Bronchial epithelial cell (primary cell): ENCODE results near the gene TGFB2. TPM values are rescaled to one million over a fixed set of nuclear protein-coding genes. Genes with fewer than 3 reads are reported as not detected.

Experiments used
- DNase-seq: peaks from one replicate; pipeline ENCODE4 v3.0.0-alpha.2; 2010; ENCODE audit warnings: low read depth
- FAIRE-seq: peaks from 2 replicates; lab custom pipeline; 2011; peaks lifted over from hg19 to GRCh38; lab: Jason Lieb, UNC
- H3K27me3 ChIP-seq: 2 replicates; pipeline ENCODE4 v1.5.1; 2011; ENCODE audit warnings: low read length; ENCODE audit not compliant: control insufficient read depth, insufficient read depth
- H3K36me3 ChIP-seq: 2 replicates; pipeline ENCODE4 v1.5.1; 2011; ENCODE audit warnings: low read length; ENCODE audit not compliant: control insufficient read depth, insufficient read depth
- H3K4me3 ChIP-seq: 2 replicates; pipeline ENCODE4 v1.5.1; 2011; ENCODE audit warnings: mild to moderate bottlenecking, low read depth, low read length, control low read depth
- CTCF ChIP-seq: IDR thresholded peaks from 2 replicates; pipeline ENCODE4 v1.5.1; 2011; ENCODE audit warnings: mild to moderate bottlenecking, moderate library complexity, low read length, control low read depth, inconsistent platforms; ENCODE audit not compliant: insufficient read depth, severe bottlenecking
- total RNA-seq: library from RNA; depleted of rRNA; stranded (reverse); fragments of >200 nt; gene quantifications from 2 replicates; pipeline ENCODE4 v1.2.1, GENCODE V29; 2014

Gene TGFB2
- total RNA-seq, 1 donor from 2014 or later: 6.1 TPM

DNA sequence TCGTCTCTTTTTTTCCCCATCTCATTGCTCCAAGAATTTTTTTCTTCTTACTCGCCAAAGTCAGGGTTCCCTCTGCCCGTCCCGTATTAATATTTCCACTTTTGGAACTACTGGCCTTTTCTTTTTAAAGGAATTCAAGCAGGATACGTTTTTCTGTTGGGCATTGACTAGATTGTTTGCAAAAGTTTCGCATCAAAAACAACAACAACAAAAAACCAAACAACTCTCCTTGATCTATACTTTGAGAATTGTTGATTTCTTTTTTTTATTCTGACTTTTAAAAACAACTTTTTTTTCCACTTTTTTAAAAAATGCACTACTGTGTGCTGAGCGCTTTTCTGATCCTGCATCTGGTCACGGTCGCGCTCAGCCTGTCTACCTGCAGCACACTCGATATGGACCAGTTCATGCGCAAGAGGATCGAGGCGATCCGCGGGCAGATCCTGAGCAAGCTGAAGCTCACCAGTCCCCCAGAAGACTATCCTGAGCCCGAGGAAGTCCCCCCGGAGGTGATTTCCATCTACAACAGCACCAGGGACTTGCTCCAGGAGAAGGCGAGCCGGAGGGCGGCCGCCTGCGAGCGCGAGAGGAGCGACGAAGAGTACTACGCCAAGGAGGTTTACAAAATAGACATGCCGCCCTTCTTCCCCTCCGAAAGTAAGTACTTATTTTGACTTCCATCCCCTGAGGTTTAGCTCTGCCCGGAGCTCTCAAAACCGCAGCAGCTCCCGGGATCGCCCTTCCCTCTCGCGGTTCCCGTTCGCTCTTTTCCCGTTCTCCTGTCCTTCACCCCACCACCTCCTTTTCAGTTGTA is 1.5 kb downstream of the TGFB2 start:
- H3K36me3 ChIP-seq: no peaks in the 10 kb centered on the region
- H3K4me3 ChIP-seq: peak overlapping the region; percentile 56
- no peak for TF ChIP-seq CTCF
- H3K27me3 ChIP-seq: no peaks in the 10 kb centered on the region
- FAIRE-seq: no peak
- DNase-seq: peak; percentile 25

- Histone ChIP-seq H3K27me3 (no peaks in the 10 kb centered on the region), H3K36me3 (no peaks in the 10 kb centered on the region), H3K4me3 (peak overlapping the region; percentile 56)
- DNase-seq: no peak
- no peak for FAIRE-seq
- TF ChIP-seq CTCF: no peak
Measured at GRCh38 chr1:218347336-218347722, 2.2 kb downstream of the TGFB2 start.

GRCh38 chr1:218347723-218348627 is 2.8 kb downstream of the TGFB2 start:
- H3K27me3 ChIP-seq: no peaks in the 10 kb centered on the region
- FAIRE-seq (no peak), DNase-seq (peak; percentile 49)
- peak overlapping the region; percentile 56 for H3K4me3 ChIP-seq
- no peaks in the 10 kb centered on the region for H3K36me3 ChIP-seq
- TF ChIP-seq CTCF: no peak

DNA sequence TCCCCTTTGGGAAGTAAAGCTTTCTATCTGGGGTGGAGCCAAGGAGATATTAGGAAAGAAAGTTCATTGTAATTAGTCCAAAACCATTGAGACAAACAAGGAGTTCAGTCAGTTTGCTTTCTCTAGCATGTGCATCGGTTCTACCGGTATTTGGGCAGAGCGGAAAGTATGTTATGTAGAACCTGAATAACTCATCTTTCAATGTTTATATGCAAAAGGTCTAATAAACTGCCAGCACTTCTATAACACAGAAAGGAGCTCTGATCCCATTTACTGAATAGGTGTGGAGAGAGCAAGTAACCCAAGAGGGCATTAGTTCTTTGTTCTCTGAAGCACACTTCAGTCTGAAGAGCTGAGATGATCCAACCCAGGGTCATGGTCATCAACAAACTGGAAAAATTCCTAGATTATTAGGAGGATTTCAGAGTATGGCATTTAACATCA is 3.5 kb downstream of the TGFB2 start:
- Histone ChIP-seq H3K4me3 (no peak overlapping the region), H3K36me3 (no peaks in the 10 kb centered on the region), H3K27me3 (no peaks in the 10 kb centered on the region)
- DNase-seq (peak; percentile 25), FAIRE-seq (no peak)
- no peak for TF ChIP-seq CTCF

- H3K4me3 ChIP-seq: no peak overlapping the region
- no peaks in the 10 kb centered on the region for H3K27me3 ChIP-seq
- FAIRE-seq (no peak), DNase-seq (no peak)
- H3K36me3 ChIP-seq: no peaks in the 10 kb centered on the region
- no peak for TF ChIP-seq CTCF
Measured at GRCh38 chr1:218349348-218350034, 4.4 kb downstream of the TGFB2 start.
